ENCODE results near the gene APOBEC3A.

The APOBEC3A gene

GRCh38 chr22:39010946-39011345 is 53.5 kb downstream of the APOBEC3A start:
- TF ChIP-seq CTCF (IDR thresholded peaks at IDR 0.05; ENCODE audit: extremely low read depth, missing control alignments) = no peak
- no peak for DNase-seq (ENCODE audit: low spot score)
